ENCODE data around the gene ATP6V0B.
A peak's percentile ranks its signal among the peaks of the same experiment; 100 is the strongest.

Gene ATP6V0B

GRCh38 chr1:43981636-43982035, 6.9 kb downstream of the ATP6V0B start:
- no peak for FAIRE-seq
- DNase-seq (ENCODE audit: extremely low spot score, insufficient read length, low read depth), result no peak

GRCh38 chr1:43982241-43982640, 7.5 kb downstream of the ATP6V0B start:
- no peak for DNase-seq (ENCODE audit: extremely low spot score, insufficient read length, low read depth)
- FAIRE-seq, result no peak

GRCh38 chr1:43982808-43983207, 8.0 kb downstream of the ATP6V0B start:
- no peak for FAIRE-seq
- DNase-seq (ENCODE audit: extremely low spot score, insufficient read length, low read depth), result no peak

- FAIRE-seq (no peak), DNase-seq (ENCODE audit: extremely low spot score, insufficient read length, low read depth) (no peak)
Measured at GRCh38 chr1:43983253-43983899, 8.6 kb downstream of the ATP6V0B start.

- DNase-seq (ENCODE audit: extremely low spot score, insufficient read length, low read depth) (no peak), FAIRE-seq (no peak)
Measured at GRCh38 chr1:43984855-43985254, 10.1 kb downstream of the ATP6V0B start.

- no peak for FAIRE-seq
- DNase-seq (ENCODE audit: extremely low spot score, insufficient read length, low read depth), result no peak
Measured at GRCh38 chr1:43985984-43986595, 11.3 kb downstream of the ATP6V0B start.

- no peak for FAIRE-seq
- DNase-seq (ENCODE audit: extremely low spot score, insufficient read length, low read depth), result no peak
Measured at GRCh38 chr1:43986712-43987111, 12.0 kb downstream of the ATP6V0B start.

GRCh38 chr1:43987159-43987902, 12.6 kb downstream of the ATP6V0B start:
- FAIRE-seq (no peak), DNase-seq (ENCODE audit: extremely low spot score, insufficient read length, low read depth) (no peak)

GRCh38 chr1:43990271-43991199, 15.8 kb downstream of the ATP6V0B start:
- FAIRE-seq (no peak), DNase-seq (ENCODE audit: extremely low spot score, insufficient read length, low read depth) (no peak)

- FAIRE-seq (no peak), DNase-seq (ENCODE audit: extremely low spot score, insufficient read length, low read depth) (no peak)
Measured at GRCh38 chr1:43991200-43991475, 16.4 kb downstream of the ATP6V0B start.

GRCh38 chr1:43991476-43992231, 16.9 kb downstream of the ATP6V0B start, which contains the start of gene CCDC24:
TSS of gene CCDC24 (plus strand) at chr1:43991599. CDS start at chr1:43991879, 280 bp downstream.
- DNase-seq (ENCODE audit: extremely low spot score, insufficient read length, low read depth) (peak; percentile 75), FAIRE-seq (peak; percentile 84)

GRCh38 chr1:43992232-43992995, 17.7 kb downstream of the ATP6V0B start:
- DNase-seq (ENCODE audit: extremely low spot score, insufficient read length, low read depth) (no peak), FAIRE-seq (no peak)

GRCh38 chr1:43993206-43993914, 18.6 kb downstream of the ATP6V0B start:
- DNase-seq (ENCODE audit: extremely low spot score, insufficient read length, low read depth) (no peak), FAIRE-seq (no peak)

- FAIRE-seq, result no peak
- no peak for DNase-seq (ENCODE audit: extremely low spot score, insufficient read length, low read depth)
Measured at GRCh38 chr1:43994071-43994470, 19.3 kb downstream of the ATP6V0B start.

GRCh38 chr1:43994794-43995790, 20.3 kb downstream of the ATP6V0B start:
- no peak for DNase-seq (ENCODE audit: extremely low spot score, insufficient read length, low read depth)
- peak; percentile 41 for FAIRE-seq

GRCh38 chr1:43995984-43996732, 21.4 kb downstream of the ATP6V0B start:
- FAIRE-seq (no peak), DNase-seq (ENCODE audit: extremely low spot score, insufficient read length, low read depth) (no peak)

GRCh38 chr1:43996733-43997115, 22.0 kb downstream of the ATP6V0B start:
- DNase-seq (ENCODE audit: extremely low spot score, insufficient read length, low read depth) (no peak), FAIRE-seq (no peak)
